ENCODE results near the gene ZBP1. TPM values are rescaled to one million over a fixed set of nuclear protein-coding genes. Genes with fewer than 3 reads are reported as not detected.

The ZBP1 gene
- total RNA-seq, 3 donors from 2014 or later (not counting 1 experiment from before 2014, with no cell fraction given) = 95.4 to 99.7 (median 97.8) TPM

DNA sequence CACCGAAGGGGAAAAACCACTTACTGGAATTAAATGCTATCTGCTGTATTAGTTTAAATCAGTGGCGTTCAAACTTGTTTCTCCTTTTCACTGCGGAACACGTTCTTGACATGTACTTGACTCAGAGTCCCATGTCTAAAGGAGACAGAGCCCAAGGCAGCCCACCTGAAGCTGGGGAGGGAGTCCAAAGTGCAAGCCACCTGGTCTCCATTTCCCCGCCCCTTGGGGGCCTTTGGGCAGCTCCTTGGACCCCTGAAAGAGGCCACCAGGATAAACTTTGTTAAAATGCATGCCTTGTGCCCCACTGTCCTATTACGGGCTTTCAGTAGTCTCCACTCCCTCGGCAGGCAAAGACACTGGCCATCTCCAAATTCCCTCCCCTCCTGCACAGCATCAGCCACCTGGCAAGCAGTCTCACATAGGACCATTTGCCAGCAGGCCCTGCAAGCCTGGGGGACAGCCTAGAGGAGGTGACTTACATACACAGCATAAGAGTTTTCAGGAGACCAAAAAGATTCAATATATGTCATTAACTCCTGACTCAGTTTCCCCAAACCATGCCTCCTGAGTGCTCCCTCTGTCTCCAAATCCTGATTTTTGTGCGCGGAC lies 52.7 kb downstream of the ZBP1 start:
- no peak overlapping the region for H3K27ac ChIP-seq (ENCODE audit: low read length)
- peaks cover 8 to 26% of the 10 kb centered on the region in 2 donors for H3K27me3 Mint-ChIP-seq (ENCODE audit: low read depth in 2 of 2)
- no peaks in the 10 kb centered on the region for H3K4me1 Mint-ChIP-seq
- H3K4me3 Mint-ChIP-seq = no peak overlapping the region
- no peak overlapping the region for H3K27ac Mint-ChIP-seq
- H3K36me3 Mint-ChIP-seq = no peaks in the 10 kb centered on the region
- ATAC-seq (no peak), DNase-seq (no peak)
- no peaks in the 10 kb centered on the region for H3K4me1 ChIP-seq (ENCODE audit: control insufficient read depth, insufficient read depth, low read length)
- WGBS (ENCODE audit: insufficient coverage) = 78% methylated on average over 9 of the region's 9 CpGs
- H3K27me3 ChIP-seq (ENCODE audit: control insufficient read depth, insufficient read depth, low read length) = no peaks in the 10 kb centered on the region
- H3K9me3 Mint-ChIP-seq = no peaks in the 10 kb centered on the region
- intact Hi-C loops (cut with micrococcal nuclease) = no loop called here
- no peaks in the 10 kb centered on the region for H3K9me3 ChIP-seq (ENCODE audit: control insufficient read depth, insufficient read depth, low read length)
- no peak overlapping the region for H3K4me3 ChIP-seq (ENCODE audit: low read length)
- H3K36me3 ChIP-seq (ENCODE audit: control insufficient read depth, insufficient read depth, low read length) = no peaks in the 10 kb centered on the region
- TF ChIP-seq, protein P1, sequence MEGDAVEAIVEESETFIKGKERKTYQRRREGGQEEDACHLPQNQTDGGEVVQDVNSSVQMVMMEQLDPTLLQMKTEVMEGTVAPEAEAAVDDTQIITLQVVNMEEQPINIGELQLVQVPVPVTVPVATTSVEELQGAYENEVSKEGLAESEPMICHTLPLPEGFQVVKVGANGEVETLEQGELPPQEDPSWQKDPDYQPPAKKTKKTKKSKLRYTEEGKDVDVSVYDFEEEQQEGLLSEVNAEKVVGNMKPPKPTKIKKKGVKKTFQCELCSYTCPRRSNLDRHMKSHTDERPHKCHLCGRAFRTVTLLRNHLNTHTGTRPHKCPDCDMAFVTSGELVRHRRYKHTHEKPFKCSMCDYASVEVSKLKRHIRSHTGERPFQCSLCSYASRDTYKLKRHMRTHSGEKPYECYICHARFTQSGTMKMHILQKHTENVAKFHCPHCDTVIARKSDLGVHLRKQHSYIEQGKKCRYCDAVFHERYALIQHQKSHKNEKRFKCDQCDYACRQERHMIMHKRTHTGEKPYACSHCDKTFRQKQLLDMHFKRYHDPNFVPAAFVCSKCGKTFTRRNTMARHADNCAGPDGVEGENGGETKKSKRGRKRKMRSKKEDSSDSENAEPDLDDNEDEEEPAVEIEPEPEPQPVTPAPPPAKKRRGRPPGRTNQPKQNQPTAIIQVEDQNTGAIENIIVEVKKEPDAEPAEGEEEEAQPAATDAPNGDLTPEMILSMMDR (IDR thresholded peaks at IDR 0.05) = no peak

DNA sequence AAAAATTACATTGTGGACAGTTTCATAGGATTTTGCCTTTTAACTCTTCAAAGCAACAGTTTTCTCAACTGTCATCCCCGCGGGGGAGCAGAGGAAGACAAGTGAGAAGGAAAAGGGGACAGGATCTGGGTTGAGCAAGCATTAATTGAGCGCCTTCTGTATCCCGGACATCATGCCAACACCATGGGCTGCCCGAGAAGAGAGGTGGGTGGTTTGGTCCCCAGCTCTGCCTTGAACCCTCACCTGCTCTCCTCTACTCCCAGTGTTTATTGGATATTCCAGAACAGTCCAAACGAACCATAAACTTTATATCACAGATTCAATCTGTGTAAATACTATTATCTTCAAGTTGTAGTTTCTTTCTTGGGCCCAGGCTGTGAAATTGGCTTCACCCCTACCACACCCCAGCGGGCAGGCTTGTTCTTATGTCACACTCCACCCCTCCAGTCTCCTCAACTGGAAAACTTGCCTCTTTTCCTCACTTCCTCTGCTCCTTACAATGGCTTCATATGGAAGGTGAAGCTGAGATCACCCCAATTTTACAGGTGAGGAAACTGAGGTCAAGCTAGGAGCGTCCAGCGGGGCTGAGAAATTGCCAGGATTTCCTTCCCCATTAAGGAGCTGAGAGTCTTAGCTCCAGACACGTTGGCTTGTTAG lies 53.3 kb downstream of the ZBP1 start:
- H3K27me3 Mint-ChIP-seq (ENCODE audit: low read depth in 2 of 2) = peaks cover 8 to 29% of the 10 kb centered on the region in 2 donors
- TF ChIP-seq, protein P1 (IDR thresholded peaks at IDR 0.05) = no peak
- no peaks in the 10 kb centered on the region for H3K36me3 ChIP-seq (ENCODE audit: control insufficient read depth, insufficient read depth, low read length)
- intact Hi-C loops (cut with micrococcal nuclease) = no loop called here
- no peaks in the 10 kb centered on the region for H3K27me3 ChIP-seq (ENCODE audit: control insufficient read depth, insufficient read depth, low read length)
- DNase-seq (no peak), ATAC-seq (no peak)
- no peaks in the 10 kb centered on the region for H3K4me1 Mint-ChIP-seq
- no peak overlapping the region for H3K27ac Mint-ChIP-seq
- no peak overlapping the region for H3K4me3 Mint-ChIP-seq
- no peaks in the 10 kb centered on the region for H3K9me3 ChIP-seq (ENCODE audit: control insufficient read depth, insufficient read depth, low read length)
- no peaks in the 10 kb centered on the region for H3K9me3 Mint-ChIP-seq
- no peaks in the 10 kb centered on the region for H3K4me1 ChIP-seq (ENCODE audit: control insufficient read depth, insufficient read depth, low read length)
- H3K4me3 ChIP-seq (ENCODE audit: low read length) = no peak overlapping the region
- WGBS (ENCODE audit: insufficient coverage) = 70% methylated on average over 8 of the region's 10 CpGs
- no peaks in the 10 kb centered on the region for H3K36me3 Mint-ChIP-seq
- no peak overlapping the region for H3K27ac ChIP-seq (ENCODE audit: low read length)

DNA sequence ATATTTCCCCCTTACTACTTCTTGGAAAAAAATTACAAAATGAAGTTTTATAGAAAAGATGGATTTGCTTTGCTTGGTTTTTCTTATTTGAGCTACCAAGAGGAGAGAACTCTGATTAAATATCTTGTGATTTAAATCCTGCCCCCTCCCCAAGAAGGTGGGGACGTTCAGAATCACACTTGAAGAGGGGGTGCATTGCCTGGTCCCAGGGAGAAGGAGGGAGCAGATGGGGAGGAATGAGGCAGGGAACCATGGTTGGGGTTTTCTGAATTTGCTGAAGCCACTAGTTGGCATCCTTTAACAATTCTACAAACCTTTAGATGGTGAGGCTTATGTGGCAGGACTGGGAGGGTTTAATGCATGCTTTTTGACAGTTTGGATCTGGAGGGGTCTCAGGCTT lies 53.8 kb downstream of the ZBP1 start:
- H3K4me3 ChIP-seq (ENCODE audit: low read length) = no peak overlapping the region
- no peak overlapping the region for H3K27ac ChIP-seq (ENCODE audit: low read length)
- Mint-ChIP-seq H3K4me3 (no peak overlapping the region), H3K9me3 (no peaks in the 10 kb centered on the region), H3K36me3 (no peaks in the 10 kb centered on the region), H3K27ac (no peak overlapping the region), H3K4me1 (no peaks in the 10 kb centered on the region), H3K27me3 (ENCODE audit: low read depth in 2 of 2) (peaks cover 8 to 32% of the 10 kb centered on the region in 2 donors)
- no peaks in the 10 kb centered on the region for H3K9me3 ChIP-seq (ENCODE audit: control insufficient read depth, insufficient read depth, low read length)
- H3K4me1 ChIP-seq (ENCODE audit: control insufficient read depth, insufficient read depth, low read length) = no peaks in the 10 kb centered on the region
- no peaks in the 10 kb centered on the region for H3K27me3 ChIP-seq (ENCODE audit: control insufficient read depth, insufficient read depth, low read length)
- WGBS (ENCODE audit: insufficient coverage) = no CpG with 5 or more reads among the region's 1 CpG
- intact Hi-C loops (cut with micrococcal nuclease) = no loop called here
- TF ChIP-seq, protein P1 (IDR thresholded peaks at IDR 0.05) = no peak
- no peak for DNase-seq
- H3K36me3 ChIP-seq (ENCODE audit: control insufficient read depth, insufficient read depth, low read length) = no peaks in the 10 kb centered on the region
- ATAC-seq = no peak
